Erythroblast (primary cell): Measurements from ENCODE around the gene TXNDC8.

Source experiments
- GATA1 ChIP-seq: IDR thresholded peaks from 2 replicates; pipeline ENCODE4 v1.6.1; 2011; ENCODE audit warnings: low read depth, mild to moderate bottlenecking, control low read depth, low read length, moderate library complexity
- POLR2A ChIP-seq: IDR thresholded peaks from 2 replicates; pipeline ENCODE4 v1.6.1; 2011; ENCODE audit warnings: mild to moderate bottlenecking, low read length

- no peak for TF ChIP-seq POLR2A
- no peak for TF ChIP-seq GATA1
Measured at GRCh38 chr9:110287289-110287680, 50.4 kb downstream of the TXNDC8 start.
